Fibroblast of lung (primary cell): ENCODE measurements around the gene TRIM38. TPM values are rescaled to one million over a fixed set of nuclear protein-coding genes. Genes with fewer than 3 reads are reported as not detected.
A peak's percentile ranks its signal among the peaks of the same experiment; 100 is the strongest.

Experiments
- DNase-seq, 2 donors: peaks; one replicate each; pipeline versions ENCODE4 v3.0.0 to v3.0.0-alpha.2; 2010; ENCODE audit warnings: low read depth in 2 of 2
- H2AFZ ChIP-seq: 2 replicates; pipeline ENCODE4 v1.5.1; 2012; ENCODE audit warnings: low read length, control low read depth, inconsistent platforms
- H3K27ac ChIP-seq: 2 replicates; pipeline ENCODE4 v1.5.1; 2011; ENCODE audit warnings: low read length, control low read depth; ENCODE audit not compliant: insufficient read depth
- H3K27me3 ChIP-seq: 2 replicates; pipeline ENCODE4 v1.5.1; 2011; ENCODE audit warnings: mild to moderate bottlenecking, low read length; ENCODE audit not compliant: control insufficient read depth, insufficient read depth
- H3K36me3 ChIP-seq: 2 replicates; pipeline ENCODE4 v1.5.1; 2011; ENCODE audit warnings: low read length; ENCODE audit not compliant: control insufficient read depth, insufficient read depth
- H3K4me1 ChIP-seq: 2 replicates; pipeline ENCODE4 v1.5.1; 2011; ENCODE audit warnings: low read length; ENCODE audit not compliant: control insufficient read depth, insufficient read depth; ENCODE audit errors: extremely low read depth
- H3K4me2 ChIP-seq: 2 replicates; pipeline ENCODE4 v1.5.1; 2011; ENCODE audit warnings: low read length, control low read depth; ENCODE audit not compliant: insufficient read depth; ENCODE audit errors: extremely low read depth
- H3K4me3 ChIP-seq, 4 experiments: fragments of 200-600 bp in 1 of 4; sonication (generic) in 1 of 4; replicated peaks in 1 of 4; 2 replicates each; pipeline ENCODE4 v1.5.1; 2011 to 2016; ENCODE audit warnings: low read length in 4 of 4, low read depth in 3 of 4, mild to moderate bottlenecking in 3 of 4, control low read depth in 2 of 4, inconsistent platforms in 1 of 4, mixed read lengths in 1 of 4; ENCODE audit not compliant: insufficient read depth in 1 of 4; ENCODE audit errors: control extremely low read depth in 1 of 4
- H3K79me2 ChIP-seq: 2 replicates; pipeline ENCODE4 v1.5.1; 2012; ENCODE audit warnings: mild to moderate bottlenecking, low read length, inconsistent platforms; ENCODE audit not compliant: control insufficient read depth, insufficient read depth
- H3K9ac ChIP-seq: 2 replicates; pipeline ENCODE4 v1.5.1; 2011; ENCODE audit warnings: mild to moderate bottlenecking, low read length, control low read depth; ENCODE audit not compliant: insufficient read depth
- H3K9me3 ChIP-seq: 2 replicates; pipeline ENCODE4 v1.5.1; 2012; ENCODE audit warnings: low read depth, low read length; ENCODE audit not compliant: control insufficient read depth, insufficient read depth
- H4K20me1 ChIP-seq: 2 replicates; pipeline ENCODE4 v1.5.1; 2011; ENCODE audit warnings: low read length; ENCODE audit not compliant: control insufficient read depth, insufficient read depth; ENCODE audit errors: extremely low read depth
- EZH2 ChIP-seq: IDR thresholded peaks from 2 replicates; pipeline ENCODE4 v1.5.1; 2012; ENCODE audit warnings: low read length, control low read depth, mild to moderate bottlenecking; ENCODE audit errors: missing control alignments
- polyA minus RNA-seq: library from RNA; depleted of rRNA, polyadenylated mRNA; stranded (reverse); fragments of >200 nt; gene quantifications from 2 replicates; pipeline ENCODE4 v1.2.3, GENCODE V29; 2011; ENCODE audit warnings: low replicate concordance
- polyA plus RNA-seq, 2 donors: library from polyadenylated mRNA; depleted of rRNA in 1 of 2; stranded (reverse) in 1 of 2; unstranded in 1 of 2; fragments of >200 nt; gene quantifications; 2 replicates each; pipeline ENCODE4 v1.2.1, GENCODE V29; 2011 to 2012; ENCODE audit warnings: missing spikeins in 1 of 2
- total RNA-seq: library from RNA; depleted of rRNA; stranded (reverse); fragments of >200 nt; gene quantifications from 2 replicates; pipeline ENCODE4 v1.2.1, GENCODE V29; 2014
- TF ChIP-seq, protein P1 (sequence below), 2 donors: IDR thresholded peaks in 1 of 2; conservative IDR thresholded peaks in 1 of 2; 1 replicate in 1 of 2; 2 replicates in 1 of 2; pipeline ENCODE4 v1.5.1; 2011 to 2012; ENCODE audit warnings: low read length in 2 of 2, control low read depth in 1 of 2, inconsistent platforms in 1 of 2, low read depth in 1 of 2, mild to moderate bottlenecking in 1 of 2

The TRIM38 gene, protein sequence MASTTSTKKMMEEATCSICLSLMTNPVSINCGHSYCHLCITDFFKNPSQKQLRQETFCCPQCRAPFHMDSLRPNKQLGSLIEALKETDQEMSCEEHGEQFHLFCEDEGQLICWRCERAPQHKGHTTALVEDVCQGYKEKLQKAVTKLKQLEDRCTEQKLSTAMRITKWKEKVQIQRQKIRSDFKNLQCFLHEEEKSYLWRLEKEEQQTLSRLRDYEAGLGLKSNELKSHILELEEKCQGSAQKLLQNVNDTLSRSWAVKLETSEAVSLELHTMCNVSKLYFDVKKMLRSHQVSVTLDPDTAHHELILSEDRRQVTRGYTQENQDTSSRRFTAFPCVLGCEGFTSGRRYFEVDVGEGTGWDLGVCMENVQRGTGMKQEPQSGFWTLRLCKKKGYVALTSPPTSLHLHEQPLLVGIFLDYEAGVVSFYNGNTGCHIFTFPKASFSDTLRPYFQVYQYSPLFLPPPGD
- total RNA-seq (14.4 and 14.5 TPM in 2 replicates), polyA plus RNA-seq (5.8 and 7.6 TPM in 2 replicates), polyA minus RNA-seq (3.4 and 4.2 TPM in 2 replicates)
- polyA plus RNA-seq (2012): 4.5 and 6.4 TPM in 2 replicates

DNA sequence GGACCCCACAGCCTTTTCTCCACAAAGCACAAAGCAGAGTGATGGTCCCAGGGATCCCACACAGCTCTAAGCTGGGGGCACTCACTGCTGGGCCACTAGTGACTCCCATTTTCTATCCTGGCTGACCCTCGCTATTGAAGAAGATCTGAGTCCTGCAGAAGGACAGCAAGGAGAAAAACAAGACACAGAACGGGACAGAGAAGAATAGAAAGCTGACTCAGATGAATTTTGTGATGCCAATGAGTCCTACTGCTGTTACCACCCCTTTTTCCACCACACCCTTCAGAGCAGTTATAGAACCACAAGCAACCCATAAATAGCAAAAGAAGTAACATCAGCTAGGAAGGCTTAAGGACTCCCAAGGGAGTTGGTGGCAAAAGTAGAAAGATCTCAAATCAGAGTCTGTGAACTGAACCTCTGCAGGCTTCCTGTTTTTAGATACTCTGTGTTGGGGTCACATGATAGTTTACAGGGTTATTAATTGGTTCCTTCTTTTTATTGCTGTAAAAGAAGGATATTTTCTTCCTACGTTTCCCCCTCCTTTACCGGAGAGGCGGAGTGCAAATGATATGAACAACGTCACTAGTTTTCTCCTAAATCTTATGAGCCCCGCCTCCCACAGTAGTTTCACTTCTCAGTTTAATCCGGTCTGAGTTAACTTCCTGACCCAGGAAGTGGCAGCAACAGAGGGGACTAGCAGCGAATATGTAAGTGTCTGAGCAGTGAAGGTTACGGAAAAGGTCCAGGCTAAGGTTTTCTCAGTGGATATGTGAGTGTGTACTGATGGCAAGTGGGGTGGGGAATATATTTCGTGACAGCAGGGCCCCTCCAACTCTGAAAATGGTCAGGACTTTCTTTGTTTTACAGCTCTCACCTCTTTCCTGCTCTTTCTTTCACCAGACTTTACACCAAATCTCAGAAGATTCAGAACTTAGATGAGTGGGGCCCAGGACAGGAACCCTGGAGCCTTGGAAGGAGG is at the start of gene TRIM38:
TRIM38 (plus strand) TSS at position 654 of the 979 bp plus-strand sequence. CDS start 3,721 bp downstream, outside the sequence.
- Histone ChIP-seq H3K4me3 (peak within 1 kb of the TSS; percentile 63 to 94 (median 81)), H3K9me3 (no peaks in the 10 kb centered on the region), H3K27ac (peak within 1 kb of the TSS; percentile 92), H2AFZ (peak within 1 kb of the TSS; percentile 71), H3K4me2 (peak within 1 kb of the TSS; percentile 94), H3K79me2 (peaks cover 20% of the 10 kb centered on the region), H3K27me3 (no peaks in the 10 kb centered on the region), H3K36me3 (peaks cover 8% of the 10 kb centered on the region), H4K20me1 (no peaks in the 10 kb centered on the region), H3K9ac (peak within 1 kb of the TSS; percentile 76), H3K4me1 (peaks cover 5% of the 10 kb centered on the region)
- TF ChIP-seq EZH2: no peak
- TF ChIP-seq, protein P1, sequence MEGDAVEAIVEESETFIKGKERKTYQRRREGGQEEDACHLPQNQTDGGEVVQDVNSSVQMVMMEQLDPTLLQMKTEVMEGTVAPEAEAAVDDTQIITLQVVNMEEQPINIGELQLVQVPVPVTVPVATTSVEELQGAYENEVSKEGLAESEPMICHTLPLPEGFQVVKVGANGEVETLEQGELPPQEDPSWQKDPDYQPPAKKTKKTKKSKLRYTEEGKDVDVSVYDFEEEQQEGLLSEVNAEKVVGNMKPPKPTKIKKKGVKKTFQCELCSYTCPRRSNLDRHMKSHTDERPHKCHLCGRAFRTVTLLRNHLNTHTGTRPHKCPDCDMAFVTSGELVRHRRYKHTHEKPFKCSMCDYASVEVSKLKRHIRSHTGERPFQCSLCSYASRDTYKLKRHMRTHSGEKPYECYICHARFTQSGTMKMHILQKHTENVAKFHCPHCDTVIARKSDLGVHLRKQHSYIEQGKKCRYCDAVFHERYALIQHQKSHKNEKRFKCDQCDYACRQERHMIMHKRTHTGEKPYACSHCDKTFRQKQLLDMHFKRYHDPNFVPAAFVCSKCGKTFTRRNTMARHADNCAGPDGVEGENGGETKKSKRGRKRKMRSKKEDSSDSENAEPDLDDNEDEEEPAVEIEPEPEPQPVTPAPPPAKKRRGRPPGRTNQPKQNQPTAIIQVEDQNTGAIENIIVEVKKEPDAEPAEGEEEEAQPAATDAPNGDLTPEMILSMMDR (conservative IDR thresholded peaks at IDR 0.05 in 1 of 2, IDR thresholded peaks at IDR 0.05 in 1 of 2; ENCODE audit: low read depth in 1 of 2, low read length in 2 of 2): no peak
- DNase-seq: peak; percentile 73 to 95

DNA sequence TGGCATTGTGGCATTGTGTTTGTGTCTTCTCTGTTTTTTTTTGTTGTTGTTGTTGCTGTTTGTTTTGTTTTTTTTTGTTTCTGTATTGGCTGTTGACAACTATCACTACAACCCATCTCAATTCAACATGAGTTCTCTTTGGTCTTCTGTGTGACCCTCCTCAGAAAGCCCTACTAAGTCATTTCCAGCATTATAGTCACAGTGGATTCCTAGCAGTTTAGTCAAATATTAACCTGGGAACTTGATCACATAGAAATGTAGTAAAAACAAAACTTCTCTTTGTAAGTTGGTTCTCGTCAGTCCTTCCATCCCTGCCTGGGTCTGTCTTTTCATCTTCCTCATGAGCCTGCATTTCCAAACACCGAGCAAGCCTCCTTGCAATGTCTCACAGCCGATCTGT is 48.9 kb upstream of the TRIM38 start:
- H3K9me3 ChIP-seq: no peaks in the 10 kb centered on the region
- TF ChIP-seq EZH2: no peak
- TF ChIP-seq, protein P1 (conservative IDR thresholded peaks at IDR 0.05 in 1 of 2, IDR thresholded peaks at IDR 0.05 in 1 of 2; ENCODE audit: low read depth in 1 of 2, low read length in 2 of 2): no peak

More for the DNA sequence above, 48.9 kb upstream of the TRIM38 start:
- Histone ChIP-seq H3K27ac (no peak overlapping the region), H3K4me3 (no peak overlapping the region), H3K4me2 (no peak overlapping the region), H3K36me3 (no peaks in the 10 kb centered on the region), H4K20me1 (no peaks in the 10 kb centered on the region), H2AFZ (no peak overlapping the region), H3K9ac (no peak overlapping the region), H3K79me2 (no peaks in the 10 kb centered on the region), H3K4me1 (no peaks in the 10 kb centered on the region), H3K27me3 (no peaks in the 10 kb centered on the region)
- DNase-seq: no peak
